HL-60 (cell line): Measurements from ENCODE around the gene JTB.

Experiments used
- DNase-seq, 2 experiments: peaks; one replicate each; pipeline ENCODE4 v3.0.0-alpha.2; 2010 to 2020; ENCODE audit warnings: low read depth in 1 of 2, low spot score in 1 of 2
- H3K27ac ChIP-seq: fragments of 250-450 bp; sonication (Bioruptor Pico); replicated peaks from 2 replicates; pipeline ENCODE4 v1.5.1; 2020; ENCODE audit warnings: mild to moderate bottlenecking, moderate library complexity
- H3K27me3 ChIP-seq: fragments of 250-450 bp; sonication (Bioruptor Pico); 2 replicates; pipeline ENCODE4 v1.5.1; 2021; ENCODE audit warnings: mild to moderate bottlenecking, moderate library complexity; ENCODE audit not compliant: insufficient read depth, poor library complexity, severe bottlenecking
- H3K4me3 ChIP-seq: replicated peaks from 2 replicates; pipeline ENCODE4 v1.5.1; 2011; ENCODE audit warnings: mild to moderate bottlenecking, control low read depth, low read length; ENCODE audit not compliant: insufficient read depth
- CTCF ChIP-seq: IDR thresholded peaks from one replicate; pipeline ENCODE4 v1.5.1; 2011; ENCODE audit warnings: low read length, control low read depth, inconsistent platforms; ENCODE audit not compliant: insufficient read depth
- GABPA ChIP-seq: IDR thresholded peaks from 2 replicates; pipeline ENCODE4 v1.6.1; 2012; ENCODE audit warnings: low read depth
- POLR2AphosphoS5 ChIP-seq: IDR thresholded peaks from 2 replicates; pipeline ENCODE4 v1.6.1; 2012; ENCODE audit warnings: low read depth
- REST ChIP-seq: IDR thresholded peaks from 2 replicates; pipeline ENCODE4 v1.6.1; 2012; ENCODE audit warnings: low read depth; ENCODE audit not compliant: insufficient replicate concordance
- SPI1 ChIP-seq: IDR thresholded peaks from 2 replicates; pipeline ENCODE4 v1.6.1; 2012; ENCODE audit warnings: low read depth, mild to moderate bottlenecking, borderline replicate concordance

Gene JTB

GRCh38 chr1:153939476-153939875 lies 38.0 kb downstream of the JTB start:
- H3K27me3 ChIP-seq = no peaks in the 10 kb centered on the region
- TF ChIP-seq SPI1 (no peak), GABPA (no peak)
- no peak overlapping the region for H3K27ac ChIP-seq
- no peak overlapping the region for H3K4me3 ChIP-seq
- DNase-seq = no peak

GRCh38 chr1:153938996-153939395 lies 38.5 kb downstream of the JTB start:
- no peaks in the 10 kb centered on the region for H3K27me3 ChIP-seq
- H3K4me3 ChIP-seq = no peak overlapping the region
- no peak overlapping the region for H3K27ac ChIP-seq
- DNase-seq = no peak
- no peak for TF ChIP-seq CTCF
- no peak for TF ChIP-seq POLR2AphosphoS5
- TF ChIP-seq SPI1 = no peak
- TF ChIP-seq REST = no peak
- no peak for TF ChIP-seq GABPA

- DNase-seq = no peak
- Histone ChIP-seq H3K27ac (no peak overlapping the region), H3K27me3 (no peaks in the 10 kb centered on the region), H3K4me3 (no peak overlapping the region)
- TF ChIP-seq CTCF (no peak), SPI1 (no peak), GABPA (no peak), REST (no peak), POLR2AphosphoS5 (no peak)
Observed at GRCh38 chr1:153937331-153937730, 40.1 kb downstream of the JTB start.

- TF ChIP-seq SPI1 = no peak
- TF ChIP-seq CTCF = no peak
- TF ChIP-seq POLR2AphosphoS5 = no peak; the same call in 1 of the 2 replicates
- TF ChIP-seq GABPA = no peak
- TF ChIP-seq REST = no peak
- Histone ChIP-seq H3K27ac (no peak overlapping the region), H3K27me3 (no peaks in the 10 kb centered on the region), H3K4me3 (no peak overlapping the region)
- no peak for DNase-seq
Observed at GRCh38 chr1:153936011-153936802, 41.3 kb downstream of the JTB start.
